GM12892 (cell line): Measurements from ENCODE around the gene LIME1.
A peak's percentile ranks its signal among the peaks of the same experiment; 100 is the strongest.

Experiments
- DNase-seq: peaks from one replicate; pipeline ENCODE4 v3.0.0; 2011; ENCODE audit not compliant: insufficient read length
- FAIRE-seq: peaks from 2 replicates; lab custom pipeline; 2011; peaks lifted over from hg19 to GRCh38; lab: Jason Lieb, UNC
- POLR2A ChIP-seq: IDR thresholded peaks from 2 replicates; pipeline ENCODE4 v1.6.1; 2011; ENCODE audit warnings: low read depth, low read length, control low read depth
- POLR2AphosphoS5 ChIP-seq: IDR thresholded peaks from 2 replicates; pipeline ENCODE4 v1.6.1; 2011; ENCODE audit warnings: low read depth, low read length, control low read depth
- TAF1 ChIP-seq: IDR thresholded peaks from 2 replicates; pipeline ENCODE4 v1.6.1; 2011; ENCODE audit warnings: low read depth, mild to moderate bottlenecking, control low read depth, low read length, borderline replicate concordance

LIME1 gene

GRCh38 chr20:63738687-63739129, 2.2 kb downstream of the LIME1 start:
- DNase-seq, result no peak
- no peak for FAIRE-seq
- TF ChIP-seq POLR2AphosphoS5, result no peak
- TF ChIP-seq TAF1, result no peak
- no peak for TF ChIP-seq POLR2A

GRCh38 chr20:63739130-63740069, 2.9 kb downstream of the LIME1 start, which contains the start of gene SLC2A4RG:
Gene SLC2A4RG (plus strand): TSS chr20:63739776. CDS start chr20:63739913, 137 bp downstream.
- no peak for TF ChIP-seq POLR2A
- no peak for TF ChIP-seq TAF1
- no peak for TF ChIP-seq POLR2AphosphoS5

GRCh38 chr20:63740070-63740626, 3.7 kb downstream of the LIME1 start:
- TF ChIP-seq POLR2AphosphoS5, result no peak
- no peak for TF ChIP-seq POLR2A
- TF ChIP-seq TAF1, result no peak
- no peak for FAIRE-seq

More at GRCh38 chr20:63739130-63740069, 2.9 kb downstream of the LIME1 start, which contains the start of gene SLC2A4RG:
- FAIRE-seq, result peak; percentile 83
- peak; percentile 95 for DNase-seq

GRCh38 chr20:63740627-63741353, 4.3 kb downstream of the LIME1 start:
- no peak for FAIRE-seq
- no peak for DNase-seq
- no peak for TF ChIP-seq POLR2AphosphoS5
- no peak for TF ChIP-seq POLR2A

More at GRCh38 chr20:63740070-63740626, 3.7 kb downstream of the LIME1 start:
- DNase-seq, result peak; percentile 67

- DNase-seq (no peak), FAIRE-seq (no peak)
- no peak for TF ChIP-seq TAF1
- no peak for TF ChIP-seq POLR2A
- TF ChIP-seq POLR2AphosphoS5, result no peak
Observed at GRCh38 chr20:63741354-63741675, 4.9 kb downstream of the LIME1 start.

- FAIRE-seq (no peak), DNase-seq (no peak)
- TF ChIP-seq POLR2AphosphoS5 (no peak), POLR2A (no peak), TAF1 (no peak)
Observed at GRCh38 chr20:63741676-63742380, 5.4 kb downstream of the LIME1 start.

GRCh38 chr20:63742381-63743024, 6.0 kb downstream of the LIME1 start:
- no peak for TF ChIP-seq TAF1
- FAIRE-seq (no peak), DNase-seq (no peak)

- TF ChIP-seq TAF1, result no peak
- TF ChIP-seq POLR2A, result no peak
- TF ChIP-seq POLR2AphosphoS5, result no peak
- DNase-seq, result no peak
- no peak for FAIRE-seq
Observed at GRCh38 chr20:63743210-63743970, 6.9 kb downstream of the LIME1 start.

GRCh38 chr20:63744158-63744557, 7.7 kb downstream of the LIME1 start:
- TF ChIP-seq POLR2A (no peak), POLR2AphosphoS5 (no peak), TAF1 (no peak)
- FAIRE-seq (no peak), DNase-seq (no peak)

- no peak for TF ChIP-seq POLR2A
- TF ChIP-seq POLR2AphosphoS5, result no peak
- no peak for TF ChIP-seq TAF1
- no peak for DNase-seq
- FAIRE-seq, result no peak
Observed at GRCh38 chr20:63744574-63745423, 8.3 kb downstream of the LIME1 start.
